Caco-2 (cell line): Measurements from ENCODE around the gene RIOK2. TPM values are rescaled to one million over a fixed set of nuclear protein-coding genes. Genes with fewer than 3 reads are reported as not detected.

ENCODE experiments used
- BruUV-seq: library from RNA; stranded (reverse); fragments of 400-500 nt; replicated peaks from 2 replicates; lab custom pipeline; 2021; lab: Mats Ljungman, UMichigan
- CTCF ChIA-PET: fragments of 300-600 bp; sonication (Branson Sonifier 250); formaldehyde crosslinking; loops from one replicate; lab custom pipeline; 2022; ENCODE audit warnings: antibody characterized with exemption; lab: Charles Lee
- POLR2A ChIA-PET: fragments of 300-600 bp; sonication (Branson Sonifier 250); formaldehyde crosslinking; loops from one replicate; lab custom pipeline; 2022; ENCODE audit warnings: antibody characterized with exemption; lab: Charles Lee
- DNase-seq, 2 experiments: peaks; one replicate each; pipeline versions ENCODE4 v3.0.0 to v3.0.0-alpha.2; 2020 to 2022
- H3K27me3 ChIP-seq: replicated peaks from 2 replicates; pipeline ENCODE4 v1.6.0; 2011; ENCODE audit warnings: low read length; ENCODE audit not compliant: control insufficient read depth, insufficient read depth
- H3K36me3 ChIP-seq: 2 replicates; pipeline ENCODE4 v1.5.1; 2011; ENCODE audit warnings: low read length; ENCODE audit not compliant: control insufficient read depth, insufficient read depth
- H3K4me1 ChIP-seq: fragments of 250-450 bp; sonication (Bioruptor Pico); 2 replicates; pipeline ENCODE4 v1.5.1; 2020; ENCODE audit warnings: mild to moderate bottlenecking
- H3K4me3 ChIP-seq: 2 replicates; pipeline ENCODE4 v1.5.1; 2011; ENCODE audit warnings: low read depth, mild to moderate bottlenecking, control low read depth, low read length
- H3K9me3 ChIP-seq: fragments of 250-450 bp; sonication (Bioruptor Pico); 2 replicates; pipeline ENCODE4 v1.5.1; 2020; ENCODE audit warnings: mild to moderate bottlenecking, moderate library complexity
- H3K27ac Mint-ChIP-seq: one replicate; pipeline ENCODE4 v1.8.0; 2022; ENCODE audit warnings: mixed read lengths; ENCODE audit not compliant: unreplicated experiment
- H3K27me3 Mint-ChIP-seq: one replicate; pipeline ENCODE4 v1.8.0; 2022; ENCODE audit warnings: mixed read lengths; ENCODE audit not compliant: insufficient read depth, unreplicated experiment
- H3K36me3 Mint-ChIP-seq: one replicate; pipeline ENCODE4 v1.8.0; 2022; ENCODE audit warnings: mild to moderate bottlenecking, mixed read lengths; ENCODE audit not compliant: insufficient read depth, unreplicated experiment
- H3K4me1 Mint-ChIP-seq: one replicate; pipeline ENCODE4 v1.8.0; 2022; ENCODE audit warnings: low read depth, mixed read lengths; ENCODE audit not compliant: unreplicated experiment
- H3K4me3 Mint-ChIP-seq: one replicate; pipeline ENCODE4 v1.8.0; 2022; ENCODE audit warnings: mild to moderate bottlenecking, moderate library complexity, mixed read lengths; ENCODE audit not compliant: unreplicated experiment
- H3K9me3 Mint-ChIP-seq: one replicate; pipeline ENCODE4 v1.8.0; 2022; ENCODE audit warnings: mixed read lengths; ENCODE audit not compliant: unreplicated experiment
- intact Hi-C: fragments of 100-400 bp; cut with micrococcal nuclease; formaldehyde crosslinking; loops from one replicate; pipeline ENCODE4 v1.10.0; 2022; ENCODE audit not compliant: unreplicated experiment
- total RNA-seq: library from RNA; stranded (reverse); gene quantifications from 2 replicates; pipeline ENCODE4 v1.2.3, GENCODE V29; 2022
- TF ChIP-seq, protein P1 (sequence below), 2 experiments: fragments of 200-600 bp in 1 of 2; IDR thresholded peaks; 1 replicate in 1 of 2; 2 replicates in 1 of 2; pipeline versions ENCODE4 v1.5.1 to v1.8.0; 2011 to 2022; ENCODE audit warnings: antibody characterized with exemption in 1 of 2, control low read depth in 1 of 2, inconsistent platforms in 1 of 2, low read depth in 1 of 2, low read length in 1 of 2, mild to moderate bottlenecking in 1 of 2, moderate library complexity in 1 of 2; ENCODE audit not compliant: insufficient read depth in 1 of 2, severe bottlenecking in 1 of 2, unreplicated experiment in 1 of 2

Gene RIOK2
- total RNA-seq, 1 experiment from 2014 or later: 36.3 TPM

DNA sequence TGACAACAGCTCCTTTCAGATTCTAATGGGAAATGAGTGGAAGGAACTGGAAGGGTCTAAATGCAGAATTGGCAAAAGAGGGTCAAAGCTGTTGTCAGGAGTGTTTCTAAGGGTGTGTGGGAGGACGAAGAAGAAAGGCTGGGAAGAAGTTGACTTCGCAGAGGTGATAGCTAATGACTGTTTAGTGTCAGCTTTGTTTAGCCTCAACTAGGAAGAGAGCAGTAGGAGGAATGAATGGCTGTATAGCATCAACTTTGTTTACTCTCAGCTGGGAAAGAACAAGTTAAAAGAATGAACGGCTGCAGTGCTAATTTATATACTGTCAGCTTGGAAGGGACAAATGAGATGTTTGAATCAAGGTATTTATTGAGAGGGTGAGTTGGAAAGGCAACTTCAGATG is 34.8 kb downstream of the RIOK2 start:
- no peaks in the 10 kb centered on the region for H3K27me3 ChIP-seq
- intact Hi-C loops: no loop called here
- POLR2A ChIA-PET: no interaction called here
- no peak for DNase-seq
- Mint-ChIP-seq H3K27me3 (no peaks in the 10 kb centered on the region), H3K36me3 (no peaks in the 10 kb centered on the region), H3K27ac (no peak overlapping the region), H3K9me3 (no peaks in the 10 kb centered on the region), H3K4me1 (no peaks in the 10 kb centered on the region), H3K4me3 (no peak overlapping the region)
- TF ChIP-seq, protein P1, sequence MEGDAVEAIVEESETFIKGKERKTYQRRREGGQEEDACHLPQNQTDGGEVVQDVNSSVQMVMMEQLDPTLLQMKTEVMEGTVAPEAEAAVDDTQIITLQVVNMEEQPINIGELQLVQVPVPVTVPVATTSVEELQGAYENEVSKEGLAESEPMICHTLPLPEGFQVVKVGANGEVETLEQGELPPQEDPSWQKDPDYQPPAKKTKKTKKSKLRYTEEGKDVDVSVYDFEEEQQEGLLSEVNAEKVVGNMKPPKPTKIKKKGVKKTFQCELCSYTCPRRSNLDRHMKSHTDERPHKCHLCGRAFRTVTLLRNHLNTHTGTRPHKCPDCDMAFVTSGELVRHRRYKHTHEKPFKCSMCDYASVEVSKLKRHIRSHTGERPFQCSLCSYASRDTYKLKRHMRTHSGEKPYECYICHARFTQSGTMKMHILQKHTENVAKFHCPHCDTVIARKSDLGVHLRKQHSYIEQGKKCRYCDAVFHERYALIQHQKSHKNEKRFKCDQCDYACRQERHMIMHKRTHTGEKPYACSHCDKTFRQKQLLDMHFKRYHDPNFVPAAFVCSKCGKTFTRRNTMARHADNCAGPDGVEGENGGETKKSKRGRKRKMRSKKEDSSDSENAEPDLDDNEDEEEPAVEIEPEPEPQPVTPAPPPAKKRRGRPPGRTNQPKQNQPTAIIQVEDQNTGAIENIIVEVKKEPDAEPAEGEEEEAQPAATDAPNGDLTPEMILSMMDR (IDR thresholded peaks at IDR 0.05; ENCODE audit: insufficient read depth in 1 of 2, low read depth in 1 of 2, low read length in 1 of 2, severe bottlenecking in 1 of 2, unreplicated experiment in 1 of 2): no peak
- no peaks in the 10 kb centered on the region for H3K4me1 ChIP-seq
- CTCF ChIA-PET: no interaction called here
- H3K9me3 ChIP-seq: no peaks in the 10 kb centered on the region
- BruUV-seq: no TSS peak
- H3K4me3 ChIP-seq: no peak overlapping the region
- no peaks in the 10 kb centered on the region for H3K36me3 ChIP-seq

DNA sequence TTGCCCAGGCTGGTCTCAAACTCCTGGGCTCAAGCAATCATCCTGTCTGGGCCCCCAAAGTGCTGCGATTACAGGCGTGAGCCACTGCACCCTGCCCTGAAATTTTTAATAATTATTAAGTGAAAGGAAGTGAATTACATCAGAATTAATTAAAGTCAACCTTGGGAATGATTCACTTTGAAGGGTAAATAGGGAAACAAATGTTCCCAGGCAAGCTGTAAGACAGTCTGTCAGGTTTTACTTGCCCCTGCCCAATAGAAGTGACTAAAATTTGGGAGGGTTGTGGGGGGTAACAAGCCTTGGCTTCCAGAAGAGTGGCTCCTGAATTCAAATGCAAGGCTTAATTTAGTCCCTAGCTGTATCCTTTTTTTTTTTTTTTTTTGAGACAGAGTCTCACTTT is 39.3 kb downstream of the RIOK2 start:
- ChIA-PET POLR2A (no interaction called here), CTCF (interaction anchor here (0.7 to 3.2 kb wide), 3 partner anchors 147 to 398 kb away, joined by 3 to 90 read pairs (median 5); no protein-coding TSS in a partner anchor)
- peaks cover 12% of the 10 kb centered on the region for H3K4me1 ChIP-seq
- H3K36me3 ChIP-seq: no peaks in the 10 kb centered on the region
- intact Hi-C loops: loop anchor here (5.0 kb wide), 2 partner anchors 46 to 391 kb away; no protein-coding TSS in a partner anchor
- BruUV-seq: no TSS peak
- H3K9me3 ChIP-seq: no peaks in the 10 kb centered on the region
- no peak overlapping the region for H3K4me3 ChIP-seq
- TF ChIP-seq, protein P1 (IDR thresholded peaks at IDR 0.05; ENCODE audit: insufficient read depth in 1 of 2, low read depth in 1 of 2, low read length in 1 of 2, severe bottlenecking in 1 of 2, unreplicated experiment in 1 of 2): no peak
- Mint-ChIP-seq H3K4me3 (no peak overlapping the region), H3K36me3 (no peaks in the 10 kb centered on the region), H3K4me1 (peaks cover 16% of the 10 kb centered on the region), H3K27me3 (no peaks in the 10 kb centered on the region), H3K9me3 (no peaks in the 10 kb centered on the region), H3K27ac (no peak overlapping the region)
- no peaks in the 10 kb centered on the region for H3K27me3 ChIP-seq
- no peak for DNase-seq

DNA sequence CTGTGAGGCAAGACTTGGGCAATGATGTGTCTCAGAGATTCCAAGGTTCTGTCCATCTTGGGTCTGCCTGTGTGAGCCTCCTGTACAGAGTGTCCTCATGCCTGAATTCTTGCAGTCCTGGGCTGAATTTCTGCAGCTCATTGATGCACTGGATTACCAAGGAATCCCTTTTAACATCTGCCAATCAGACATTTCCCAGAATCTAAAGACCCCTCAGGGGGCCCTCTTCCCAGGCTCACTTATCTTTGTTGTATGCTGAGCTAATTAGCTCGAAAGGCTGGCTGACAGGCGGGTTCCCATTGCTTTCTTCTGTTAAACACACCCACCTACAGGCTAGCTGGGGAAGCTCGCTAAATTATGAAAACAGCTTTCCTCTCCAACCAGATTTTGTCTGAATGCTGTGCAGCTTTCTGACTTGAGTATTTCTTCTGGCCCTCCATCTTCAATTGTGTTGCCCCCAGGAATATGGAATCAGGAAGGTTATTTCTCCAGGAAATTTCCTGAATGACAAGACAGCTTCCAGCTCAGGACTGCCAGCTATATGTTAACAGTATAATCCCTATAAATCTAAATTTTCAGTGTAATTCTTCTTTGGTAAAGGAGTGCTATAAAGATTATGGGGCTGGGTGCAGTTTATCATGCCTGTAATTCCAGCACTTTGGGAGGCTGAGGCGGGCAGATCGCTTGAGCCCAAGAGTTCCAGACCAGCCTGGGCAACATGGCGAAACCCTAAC is 40.4 kb downstream of the RIOK2 start, which contains the start of gene LIX1:
Gene LIX1 (minus strand): TSS at position 91 of the 734 bp plus-strand sequence. CDS start 35 bp downstream, at position 56.
- no peak within 1 kb of the TSS for H3K4me3 ChIP-seq
- POLR2A ChIA-PET: interaction anchor here (1.0 kb wide), 1 partner anchor 145 kb away, joined by 4 read pairs; no protein-coding TSS in a partner anchor
- peak within 1 kb of the TSS; percentile 29 for H3K27ac Mint-ChIP-seq
- TF ChIP-seq, protein P1 (IDR thresholded peaks at IDR 0.05; ENCODE audit: insufficient read depth in 1 of 2, low read depth in 1 of 2, low read length in 1 of 2, severe bottlenecking in 1 of 2, unreplicated experiment in 1 of 2): peak; percentile 69 to 76
- no peaks in the 10 kb centered on the region for H3K27me3 Mint-ChIP-seq
- no peaks in the 10 kb centered on the region for H3K9me3 ChIP-seq
- no TSS peak for BruUV-seq
- no peaks in the 10 kb centered on the region for H3K36me3 Mint-ChIP-seq
- peak within 1 kb of the TSS; percentile 63 for H3K4me3 Mint-ChIP-seq
- intact Hi-C loops: loop anchor here (1.0 to 5.0 kb wide), 9 partner anchors 31 to 390 kb away; partner anchors contain the start of gene LNPEP
- DNase-seq: peak; percentile 63 to 66
- no peaks in the 10 kb centered on the region for H3K9me3 Mint-ChIP-seq
- H3K27me3 ChIP-seq: no peaks in the 10 kb centered on the region
- H3K36me3 ChIP-seq: no peaks in the 10 kb centered on the region
- CTCF ChIA-PET: interaction anchor here (0.6 to 3.2 kb wide), 23 partner anchors 8 to 397 kb away, joined by 3 to 90 read pairs (median 4); partner anchors contain the start of gene ERAP2
- peaks cover 16% of the 10 kb centered on the region for H3K4me1 Mint-ChIP-seq
- H3K4me1 ChIP-seq: peaks cover 12% of the 10 kb centered on the region
